Measurements from ENCODE around the gene ACYP2. TPM values are rescaled to one million over a fixed set of nuclear protein-coding genes. Genes with fewer than 3 reads are reported as not detected.

The ACYP2 gene
- total RNA-seq, 1 donor from 2014 or later: 10.3 TPM

DNA sequence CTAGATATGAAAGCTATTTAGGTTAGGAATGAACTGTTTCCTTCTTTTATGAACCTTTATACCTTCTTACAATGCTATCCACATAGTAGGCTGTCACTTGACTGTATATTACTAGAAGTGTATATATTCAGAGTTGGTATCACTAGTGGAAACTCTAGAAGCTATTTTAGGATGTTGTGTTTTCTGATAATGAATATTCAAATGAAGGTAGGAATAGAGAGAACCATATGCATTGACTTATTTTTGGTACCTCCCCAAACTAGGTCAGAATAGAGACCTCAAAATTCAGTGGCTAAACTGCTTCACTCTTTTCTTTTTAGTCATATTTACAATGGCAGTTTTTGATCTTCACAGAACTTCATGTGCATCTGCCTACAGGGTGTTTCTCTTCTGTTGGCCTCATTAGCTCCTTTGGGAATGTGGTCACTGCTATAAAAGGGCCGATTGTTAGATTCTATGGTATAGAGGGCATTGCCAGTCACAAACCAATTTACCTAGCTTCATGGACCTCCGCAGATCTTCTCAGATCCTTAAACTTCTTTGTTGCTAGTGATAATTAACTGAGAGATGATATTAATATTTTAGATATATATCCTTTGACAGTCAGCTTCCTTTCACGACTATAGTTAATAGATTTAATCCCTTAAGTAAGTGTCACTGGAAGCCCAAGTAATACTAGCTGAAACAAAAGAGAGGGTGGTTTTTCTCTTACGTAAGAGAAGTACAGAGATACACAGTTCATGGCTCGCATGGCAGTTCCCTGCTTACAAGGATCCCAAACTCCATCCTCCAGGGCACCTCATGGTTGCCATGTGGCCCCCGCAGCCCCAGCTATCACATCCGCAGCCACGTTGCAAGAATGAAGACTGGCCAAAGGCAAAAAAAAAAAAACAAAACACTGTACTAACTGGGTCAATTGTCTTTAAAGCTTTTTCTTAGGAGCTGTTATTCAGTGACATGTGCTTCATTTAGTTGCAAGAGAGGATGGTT is 79.6 kb downstream of the ACYP2 start:
- TF ChIP-seq, protein P1, sequence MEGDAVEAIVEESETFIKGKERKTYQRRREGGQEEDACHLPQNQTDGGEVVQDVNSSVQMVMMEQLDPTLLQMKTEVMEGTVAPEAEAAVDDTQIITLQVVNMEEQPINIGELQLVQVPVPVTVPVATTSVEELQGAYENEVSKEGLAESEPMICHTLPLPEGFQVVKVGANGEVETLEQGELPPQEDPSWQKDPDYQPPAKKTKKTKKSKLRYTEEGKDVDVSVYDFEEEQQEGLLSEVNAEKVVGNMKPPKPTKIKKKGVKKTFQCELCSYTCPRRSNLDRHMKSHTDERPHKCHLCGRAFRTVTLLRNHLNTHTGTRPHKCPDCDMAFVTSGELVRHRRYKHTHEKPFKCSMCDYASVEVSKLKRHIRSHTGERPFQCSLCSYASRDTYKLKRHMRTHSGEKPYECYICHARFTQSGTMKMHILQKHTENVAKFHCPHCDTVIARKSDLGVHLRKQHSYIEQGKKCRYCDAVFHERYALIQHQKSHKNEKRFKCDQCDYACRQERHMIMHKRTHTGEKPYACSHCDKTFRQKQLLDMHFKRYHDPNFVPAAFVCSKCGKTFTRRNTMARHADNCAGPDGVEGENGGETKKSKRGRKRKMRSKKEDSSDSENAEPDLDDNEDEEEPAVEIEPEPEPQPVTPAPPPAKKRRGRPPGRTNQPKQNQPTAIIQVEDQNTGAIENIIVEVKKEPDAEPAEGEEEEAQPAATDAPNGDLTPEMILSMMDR (IDR thresholded peaks at IDR 0.05; ENCODE audit: insufficient read depth, low read length, poor library complexity, severe bottlenecking): no peak
- no peaks in the 10 kb centered on the region for H3K36me3 ChIP-seq (ENCODE audit: control insufficient read depth, insufficient read depth, low read length)
- H3K27me3 ChIP-seq (ENCODE audit: control insufficient read depth, insufficient read depth, low read length): no peaks in the 10 kb centered on the region
- no peak for DNase-seq (ENCODE audit: low read depth)
- no peak overlapping the region for H3K4me3 ChIP-seq (ENCODE audit: low read depth, low read length)

DNA sequence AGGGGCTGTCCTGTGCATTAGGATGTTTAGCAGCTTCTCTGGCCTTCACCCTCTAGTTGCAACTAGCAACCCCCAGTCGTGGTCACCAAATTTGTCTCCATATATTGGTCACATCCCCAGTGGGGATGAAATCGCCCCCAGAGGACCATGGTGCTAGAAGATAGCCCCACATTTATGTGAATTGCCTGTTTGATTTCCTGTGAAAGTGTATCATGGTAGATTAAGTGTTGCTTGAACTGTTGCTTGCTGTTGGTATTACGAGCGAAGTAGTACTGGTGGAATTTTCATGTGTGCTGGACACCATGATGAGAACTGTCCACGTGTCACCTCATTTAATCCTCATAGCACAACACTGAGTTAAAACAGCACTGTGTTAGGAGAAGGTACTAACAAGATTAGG is 81.2 kb downstream of the ACYP2 start:
- no peak overlapping the region for H3K4me3 ChIP-seq (ENCODE audit: low read depth, low read length)
- TF ChIP-seq, protein P1 (IDR thresholded peaks at IDR 0.05; ENCODE audit: insufficient read depth, low read length, poor library complexity, severe bottlenecking): no peak
- no peak for DNase-seq (ENCODE audit: low read depth)
- H3K36me3 ChIP-seq (ENCODE audit: control insufficient read depth, insufficient read depth, low read length): no peaks in the 10 kb centered on the region
- H3K27me3 ChIP-seq (ENCODE audit: control insufficient read depth, insufficient read depth, low read length): no peaks in the 10 kb centered on the region

DNA sequence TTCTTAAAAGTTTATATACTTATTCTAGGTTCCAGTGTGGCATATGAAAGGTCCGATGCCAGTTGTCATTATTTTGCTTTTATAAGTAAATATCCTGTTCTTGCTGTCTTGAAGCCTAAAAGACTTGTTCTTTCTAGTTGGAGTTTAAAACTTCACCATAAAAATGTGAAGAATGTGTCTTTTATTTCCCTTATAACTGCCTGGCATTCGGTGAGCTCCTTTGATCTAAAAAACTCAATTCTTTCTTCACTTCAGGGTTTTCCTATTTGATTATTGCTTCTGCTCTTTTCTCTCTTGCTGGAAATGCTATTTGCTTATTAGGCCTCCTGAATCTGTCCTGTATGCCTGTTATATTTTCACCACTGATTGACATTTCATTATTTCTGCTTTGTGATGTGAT is 89.1 kb downstream of the ACYP2 start:
- H3K36me3 ChIP-seq (ENCODE audit: control insufficient read depth, insufficient read depth, low read length): no peaks in the 10 kb centered on the region
- no peaks in the 10 kb centered on the region for H3K27me3 ChIP-seq (ENCODE audit: control insufficient read depth, insufficient read depth, low read length)
- TF ChIP-seq, protein P1 (IDR thresholded peaks at IDR 0.05; ENCODE audit: insufficient read depth, low read length, poor library complexity, severe bottlenecking): no peak
- DNase-seq (ENCODE audit: low read depth): no peak
- H3K4me3 ChIP-seq (ENCODE audit: low read depth, low read length): no peak overlapping the region

DNA sequence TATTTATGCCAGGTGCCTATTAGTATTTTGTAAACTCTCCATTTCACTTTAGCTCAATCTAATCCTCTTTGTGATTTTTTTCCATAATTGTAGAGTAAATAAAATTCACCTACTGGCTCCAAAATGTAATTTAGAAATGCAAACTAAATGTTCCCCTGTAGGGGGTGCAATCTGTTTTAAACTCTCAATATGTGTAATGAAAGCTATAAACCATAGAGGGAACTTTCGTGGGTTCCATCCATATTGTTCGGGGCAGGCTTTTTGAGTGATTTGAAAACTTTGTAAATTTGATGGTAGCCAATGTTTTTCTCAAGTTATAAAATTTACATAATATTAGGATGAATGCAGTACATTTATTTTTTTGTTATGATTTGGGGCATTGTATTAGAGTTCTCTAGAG is 91.2 kb downstream of the ACYP2 start:
- no peaks in the 10 kb centered on the region for H3K36me3 ChIP-seq (ENCODE audit: control insufficient read depth, insufficient read depth, low read length)
- H3K27me3 ChIP-seq (ENCODE audit: control insufficient read depth, insufficient read depth, low read length): no peaks in the 10 kb centered on the region
- no peak for DNase-seq (ENCODE audit: low read depth)
- TF ChIP-seq, protein P1 (IDR thresholded peaks at IDR 0.05; ENCODE audit: insufficient read depth, low read length, poor library complexity, severe bottlenecking): peak; percentile 48
- no peak overlapping the region for H3K4me3 ChIP-seq (ENCODE audit: low read depth, low read length)

DNA sequence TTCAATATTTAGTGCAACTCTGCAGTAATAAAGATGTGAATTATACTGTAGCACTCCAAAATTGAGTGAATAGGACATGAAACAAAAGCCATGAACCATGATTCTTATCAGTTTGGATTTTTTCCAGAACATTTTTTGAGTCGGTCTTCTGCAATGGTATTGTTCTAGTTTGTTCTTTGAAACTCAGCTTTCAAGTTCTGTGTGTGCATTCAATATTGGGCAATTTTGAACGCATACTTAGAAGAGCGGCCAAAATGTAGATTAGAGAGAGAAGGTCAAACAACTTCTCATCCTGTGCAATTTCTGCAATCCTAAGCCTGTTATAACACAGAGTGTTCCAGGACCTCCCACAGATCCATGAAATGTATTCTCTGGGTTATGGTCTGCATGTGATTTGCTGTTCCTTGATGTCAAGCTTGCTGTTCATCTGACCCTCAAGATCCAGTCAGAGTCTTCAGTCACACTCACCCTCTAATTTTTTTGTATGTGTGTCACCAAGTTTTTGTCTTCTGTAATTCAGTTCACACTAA is 92.3 kb downstream of the ACYP2 start:
- Histone ChIP-seq H3K27me3 (ENCODE audit: control insufficient read depth, insufficient read depth, low read length) (no peaks in the 10 kb centered on the region), H3K4me3 (ENCODE audit: low read depth, low read length) (no peak overlapping the region), H3K36me3 (ENCODE audit: control insufficient read depth, insufficient read depth, low read length) (no peaks in the 10 kb centered on the region)
- no peak for DNase-seq (ENCODE audit: low read depth)
- TF ChIP-seq, protein P1 (IDR thresholded peaks at IDR 0.05; ENCODE audit: insufficient read depth, low read length, poor library complexity, severe bottlenecking): no peak

Measured in kidney epithelial cell (primary cell).